SK-N-SH (cell line): ENCODE data around the gene SYNGR4.

Source experiments
- CTCF ChIP-seq: fragments of 200-600 bp; sonication (generic); IDR thresholded peaks from 2 replicates; pipeline ENCODE4 v1.6.1; 2017; ENCODE audit warnings: antibody characterized with exemption, mild to moderate bottlenecking, moderate library complexity
- EP300 ChIP-seq, 2 experiments: IDR thresholded peaks; 2 replicates each; pipeline versions ENCODE4 v1.4.0 to v1.6.1; 2012; ENCODE audit warnings: borderline replicate concordance in 1 of 2, low read depth in 1 of 2, low read length in 1 of 2
- EZH2phosphoT487 ChIP-seq: fragments of 200-600 bp; sonication (generic); IDR thresholded peaks from 2 replicates; pipeline ENCODE4 v1.6.1; 2017; ENCODE audit warnings: low read depth, mixed run types, mild to moderate bottlenecking, antibody characterized with exemption, moderate library complexity, borderline replicate concordance
- FOXJ3 ChIP-seq: sonication (generic); formaldehyde crosslinking; IDR thresholded peaks from 2 replicates; pipeline ENCODE4 v1.5.1; 2020; ENCODE audit warnings: mild to moderate bottlenecking, missing genetic modification reagents
- MXI1 ChIP-seq: IDR thresholded peaks from 2 replicates; pipeline ENCODE4 v1.6.1; 2012; ENCODE audit warnings: mild to moderate bottlenecking, low read depth, low read length, improper control_type of control experiment
- POLR2AphosphoS5 ChIP-seq: IDR thresholded peaks from 2 replicates; pipeline ENCODE4 v1.6.1; 2012; ENCODE audit warnings: low read depth, low read length
- RCOR1 ChIP-seq: fragments of 150-350 bp; IDR thresholded peaks from 2 replicates; pipeline ENCODE4 v1.6.1; 2017; ENCODE audit warnings: antibody characterized with exemption, low read length
- REST ChIP-seq: IDR thresholded peaks from 2 replicates; pipeline ENCODE4 v1.6.1; 2012; ENCODE audit warnings: mild to moderate bottlenecking, low read depth, low read length, moderate library complexity
- SMC3 ChIP-seq: IDR thresholded peaks from 2 replicates; pipeline ENCODE4 v1.6.1; 2012; ENCODE audit warnings: low read depth, low read length, improper control_type of control experiment
- YY1 ChIP-seq: IDR thresholded peaks from 2 replicates; pipeline ENCODE4 v1.4.0; 2012; ENCODE audit warnings: low read depth, mild to moderate bottlenecking
- ZBTB33 ChIP-seq: IDR thresholded peaks from 2 replicates; pipeline ENCODE4 v1.4.0; 2012; ENCODE audit warnings: low read depth, borderline replicate concordance

GRCh38 chr19:48415395-48415794 lies 51.2 kb downstream of the SYNGR4 start:
- no peak for TF ChIP-seq CTCF
- no peak for TF ChIP-seq POLR2AphosphoS5
- TF ChIP-seq MXI1: no peak
- TF ChIP-seq EZH2phosphoT487: no peak
- no peak for TF ChIP-seq RCOR1
- TF ChIP-seq SMC3: no peak
- no peak for TF ChIP-seq REST
- no peak for TF ChIP-seq EP300 (IDR thresholded peaks at IDR 0.05; ENCODE audit: borderline replicate concordance in 1 of 2, low read depth in 1 of 2, low read length in 1 of 2)
- TF ChIP-seq YY1: no peak
- no peak for TF ChIP-seq FOXJ3 (CRISPR knock-in tag)
- no peak for TF ChIP-seq ZBTB33
